DND-41 (cell line): ENCODE measurements around the gene HOXA9.

ENCODE experiments used
- ATAC-seq: fragments of 200-7000 bp; cut with Tn5 transposase; 3 replicates; pipeline ENCODE4 v1.9.1; 2021; ENCODE audit warnings: low read depth; ENCODE audit not compliant: insufficient read depth
- DNase-seq: peaks from one replicate; pipeline ENCODE4 v3.0.0-alpha.2; 2020
- H2AFZ ChIP-seq: 2 replicates; pipeline ENCODE4 v1.6.0; 2012; ENCODE audit warnings: low read depth, low read length
- H3K27ac ChIP-seq: 2 replicates; pipeline ENCODE4 v1.5.1; 2012; ENCODE audit warnings: low read length, inconsistent platforms
- H3K27me3 ChIP-seq: fragments of 200-600 bp; sonication (generic); 2 replicates; pipeline ENCODE4 v1.6.0; 2012; ENCODE audit warnings: low read length, mild to moderate bottlenecking, inconsistent platforms; ENCODE audit not compliant: insufficient read depth, poor library complexity
- H3K36me3 ChIP-seq: 2 replicates; pipeline ENCODE4 v1.5.1; 2012; ENCODE audit warnings: low read length, inconsistent platforms; ENCODE audit not compliant: insufficient read depth
- H3K4me1 ChIP-seq: 2 replicates; pipeline ENCODE4 v1.5.1; 2012; ENCODE audit warnings: mild to moderate bottlenecking, low read length; ENCODE audit not compliant: insufficient read depth
- H3K4me2 ChIP-seq: 2 replicates; pipeline ENCODE4 v1.6.0; 2012; ENCODE audit warnings: mild to moderate bottlenecking, moderate library complexity, low read length, inconsistent platforms; ENCODE audit not compliant: insufficient read depth
- H3K4me3 ChIP-seq, 2 experiments: fragments of 200-600 bp in 1 of 2; shearing (Covaris generic) in 1 of 2; 2 replicates each; pipeline ENCODE4 v1.5.1; 2012 to 2016; ENCODE audit warnings: inconsistent platforms in 2 of 2, low read length in 2 of 2, mild to moderate bottlenecking in 2 of 2, low read depth in 1 of 2, moderate library complexity in 1 of 2
- H3K79me2 ChIP-seq: 2 replicates; pipeline ENCODE4 v1.6.0; 2012; ENCODE audit warnings: low read length, inconsistent platforms; ENCODE audit not compliant: insufficient read depth
- H3K9ac ChIP-seq: 2 replicates; pipeline ENCODE4 v1.6.0; 2012; ENCODE audit warnings: low read depth, mild to moderate bottlenecking, inconsistent platforms, low read length, moderate library complexity
- H3K9me3 ChIP-seq: 2 replicates; pipeline ENCODE4 v1.5.1; 2012; ENCODE audit warnings: low read length, moderate library complexity, mild to moderate bottlenecking, inconsistent platforms; ENCODE audit not compliant: insufficient read depth, severe bottlenecking
- H4K20me1 ChIP-seq: 2 replicates; pipeline ENCODE4 v1.6.0; 2012; ENCODE audit warnings: low read length; ENCODE audit not compliant: insufficient read depth
- CTCF ChIP-seq: IDR thresholded peaks from 2 replicates; pipeline ENCODE4 v1.5.1; 2012; ENCODE audit warnings: borderline replicate concordance, low read length, moderate library complexity, mild to moderate bottlenecking; ENCODE audit not compliant: poor library complexity, severe bottlenecking; ENCODE audit errors: extremely low read depth
- EZH2 ChIP-seq: IDR thresholded peaks from 3 replicates; pipeline ENCODE4 v1.6.1; 2012; ENCODE audit warnings: borderline replicate concordance, low read depth, mild to moderate bottlenecking, moderate library complexity, low read length, inconsistent platforms; ENCODE audit not compliant: severe bottlenecking

HOXA9 gene

GRCh38 chr7:27175626-27176523 lies 10.5 kb upstream of the HOXA9 start:
- ATAC-seq (no peak), DNase-seq (no peak)
- no peak overlapping the region for H3K9ac ChIP-seq
- TF ChIP-seq CTCF (no peak), EZH2 (no peak)
- H3K27me3 ChIP-seq: peaks cover 10% of the 10 kb centered on the region
- no peak overlapping the region for H2AFZ ChIP-seq
- H3K9me3 ChIP-seq: no peaks in the 10 kb centered on the region
- no peaks in the 10 kb centered on the region for H3K79me2 ChIP-seq
- no peak overlapping the region for H3K27ac ChIP-seq
- H3K4me1 ChIP-seq: no peaks in the 10 kb centered on the region
- no peak overlapping the region for H3K4me3 ChIP-seq
- no peaks in the 10 kb centered on the region for H4K20me1 ChIP-seq
- no peaks in the 10 kb centered on the region for H3K36me3 ChIP-seq
- H3K4me2 ChIP-seq: no peak overlapping the region

DNA sequence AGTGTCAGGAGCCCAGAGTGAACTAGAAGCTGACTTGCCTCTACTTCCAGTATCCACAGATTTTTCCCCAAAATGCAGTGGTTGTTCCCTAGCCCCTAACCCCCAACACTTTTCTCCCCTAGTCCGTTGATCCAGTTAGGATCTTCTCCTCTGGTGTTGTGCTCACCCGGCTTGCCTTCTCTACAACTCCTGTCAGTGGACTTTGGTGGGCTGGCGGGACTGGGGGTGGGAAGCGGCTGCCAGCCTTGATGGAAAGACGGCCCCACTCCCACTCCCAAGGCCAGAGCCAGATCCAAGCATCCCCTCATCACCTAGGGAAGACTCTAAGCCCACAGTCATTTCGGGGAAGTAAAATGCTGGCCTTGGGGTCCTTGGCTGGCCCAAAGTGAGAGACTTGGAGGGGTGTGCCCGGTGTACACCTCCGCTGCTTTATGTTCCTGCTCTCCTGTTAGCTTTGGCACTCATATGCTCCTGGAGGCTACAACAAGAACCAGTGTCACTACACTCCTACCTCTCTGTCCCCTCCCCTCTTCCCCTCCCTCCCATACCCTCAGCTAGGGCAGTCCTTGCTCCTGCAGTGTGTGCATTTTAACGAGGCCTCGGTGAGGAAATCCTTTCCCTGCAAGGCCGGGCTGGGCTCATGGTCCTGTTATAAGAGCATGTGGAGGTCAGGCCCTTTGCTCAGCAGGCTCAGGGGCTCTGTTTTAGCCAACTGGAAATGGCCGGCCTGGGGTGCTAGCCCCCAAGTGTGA lies 9.7 kb upstream of the HOXA9 start:
- no peaks in the 10 kb centered on the region for H4K20me1 ChIP-seq
- no peak overlapping the region for H3K4me3 ChIP-seq
- H3K4me2 ChIP-seq: no peak overlapping the region

GRCh38 chr7:27173956-27174873 lies 8.9 kb upstream of the HOXA9 start, which contains the start of gene HOXA10:
TSS of gene HOXA10 (minus strand) at chr7:27174320. CDS start at chr7:27174306, 14 bp downstream.
- Histone ChIP-seq H3K4me3 (no peak within 1 kb of the TSS), H3K9me3 (no peaks in the 10 kb centered on the region), H3K36me3 (no peaks in the 10 kb centered on the region), H3K27ac (no peak within 1 kb of the TSS), H2AFZ (no peak within 1 kb of the TSS), H4K20me1 (no peaks in the 10 kb centered on the region), H3K27me3 (peaks cover 10% of the 10 kb centered on the region), H3K9ac (no peak within 1 kb of the TSS), H3K4me2 (no peak within 1 kb of the TSS), H3K4me1 (no peaks in the 10 kb centered on the region), H3K79me2 (no peaks in the 10 kb centered on the region)
- ATAC-seq: no peak
- TF ChIP-seq EZH2: no peak
- TF ChIP-seq CTCF: no peak
- DNase-seq: no peak

More for the DNA sequence above, 9.7 kb upstream of the HOXA9 start:
- no peaks in the 10 kb centered on the region for H3K79me2 ChIP-seq
- H3K27me3 ChIP-seq: peaks cover 10% of the 10 kb centered on the region
- ATAC-seq (no peak), DNase-seq (no peak)
- TF ChIP-seq EZH2 (no peak), CTCF (no peak)
- no peaks in the 10 kb centered on the region for H3K9me3 ChIP-seq
- H3K36me3 ChIP-seq: no peaks in the 10 kb centered on the region
- H3K27ac ChIP-seq: no peak overlapping the region
- H3K9ac ChIP-seq: no peak overlapping the region
- no peak overlapping the region for H2AFZ ChIP-seq
- no peaks in the 10 kb centered on the region for H3K4me1 ChIP-seq
